ENCODE measurements around the gene CCDC69. TPM values are rescaled to one million over a fixed set of nuclear protein-coding genes. Genes with fewer than 3 reads are reported as not detected.
A peak's percentile ranks its signal among the peaks of the same experiment; 100 is the strongest.
"Not testable (repeated sequence)": the region's sequence is repeated elsewhere in the genome, so short reads cannot be mapped to it uniquely, and the experiment has no call there.

CCDC69 gene
- total RNA-seq, 4 donors from 2014 or later = 217 to 341 (median 285) TPM

GRCh38 chr5:151238303-151238741 is 14.4 kb upstream of the CCDC69 start:
- Histone ChIP-seq H3K27ac (replicated peaks in 1 of 4) (peak overlapping the region; percentile 81 to 85 (median 83)), H3K27me3 (no peaks in the 10 kb centered on the region), H3K36me3 (no peaks in the 10 kb centered on the region), H3K4me3 (peak overlapping the region; percentile 41 to 48 (median 44)), H3K4me1 (peaks cover 24 to 51% (median 44%) of the 10 kb centered on the region in 4 donors), H3K9me3 (no peaks in the 10 kb centered on the region)
- no peak for DNase-seq (ENCODE audit: extremely low spot score)
- intact Hi-C loops (cut with DNase I) = loop anchor here (2.0 to 5.0 kb wide), 2 partner anchors 71 to 112 kb away; no protein-coding TSS in a partner anchor
- TF ChIP-seq EP300 (IDR thresholded peaks at IDR 0.05) (no peak), POLR2AphosphoS5 (IDR thresholded peaks at IDR 0.05) (peak; percentile 44 to 50), CTCF (IDR thresholded peaks at IDR 0.05) (no peak), POLR2A (IDR thresholded peaks at IDR 0.05; ENCODE audit: low read depth) (no peak)
- WGBS = 31% methylated on average over 12 of the region's 14 CpGs

GRCh38 chr5:151237685-151238084 is 13.8 kb upstream of the CCDC69 start:
- H3K4me1 ChIP-seq = peaks cover 24 to 51% (median 44%) of the 10 kb centered on the region in 4 donors
- intact Hi-C loops (cut with DNase I) = loop anchor here (2.0 to 5.0 kb wide), 2 partner anchors 70 to 111 kb away; no protein-coding TSS in a partner anchor
- no peaks in the 10 kb centered on the region for H3K36me3 ChIP-seq
- no peak for DNase-seq (ENCODE audit: extremely low spot score)
- TF ChIP-seq POLR2A (IDR thresholded peaks at IDR 0.05; ENCODE audit: low read depth) = no peak
- TF ChIP-seq POLR2AphosphoS5 (IDR thresholded peaks at IDR 0.05) = no peak
- 68% methylated on average over 7 of the region's 7 CpGs for WGBS
- H3K27me3 ChIP-seq = no peaks in the 10 kb centered on the region
- H3K27ac ChIP-seq (replicated peaks in 1 of 4) = peak overlapping the region; percentile 81 to 85 (median 83)
- H3K4me3 ChIP-seq = peak overlapping the region in 3 of 4 donors; percentile 41 to 48 (median 42)
- no peaks in the 10 kb centered on the region for H3K9me3 ChIP-seq

GRCh38 chr5:151236888-151237287 is 13.0 kb upstream of the CCDC69 start:
- Histone ChIP-seq H3K4me1 (peaks cover 24 to 51% (median 44%) of the 10 kb centered on the region in 4 donors), H3K36me3 (no peaks in the 10 kb centered on the region), H3K9me3 (no peaks in the 10 kb centered on the region), H3K4me3 (no peak overlapping the region), H3K27me3 (no peaks in the 10 kb centered on the region), H3K27ac (replicated peaks in 1 of 4) (peak overlapping the region in 3 of 4 donors; percentile 81 to 85 (median 84))
- intact Hi-C loops (cut with DNase I) = loop anchor here (5.0 kb wide), 1 partner anchor 70 kb away; no protein-coding TSS in a partner anchor
- TF ChIP-seq POLR2A (IDR thresholded peaks at IDR 0.05; ENCODE audit: low read depth) (no peak), POLR2AphosphoS5 (IDR thresholded peaks at IDR 0.05) (no peak), EP300 (IDR thresholded peaks at IDR 0.05) (no peak), CTCF (IDR thresholded peaks at IDR 0.05) (no peak)
- WGBS = 89% methylated on average over 1 of the region's 1 CpG
- no peak for DNase-seq (ENCODE audit: extremely low spot score)

- H3K9me3 ChIP-seq; H3K27me3 ChIP-seq; DNase-seq (ENCODE audit: extremely low spot score); H3K36me3 ChIP-seq: not testable (repeated sequence)
- peaks cover 24 to 51% (median 44%) of the 10 kb centered on the region in 4 donors for H3K4me1 ChIP-seq
- WGBS = 86% methylated on average over 5 of the region's 6 CpGs
- H3K4me3 ChIP-seq = peak overlapping the region; percentile 6 to 31 (median 28)
- H3K27ac ChIP-seq (replicated peaks in 1 of 4) = peak overlapping the region; percentile 74 to 78 (median 76)
- intact Hi-C loops (cut with DNase I) = loop anchor here (5.0 kb wide), 1 partner anchor 68 kb away; no protein-coding TSS in a partner anchor
Measured at GRCh38 chr5:151235239-151235571, 11.3 kb upstream of the CCDC69 start.

GRCh38 chr5:151234476-151235238 is 10.8 kb upstream of the CCDC69 start:
- Histone ChIP-seq H3K27ac (replicated peaks in 1 of 4) (peak overlapping the region; percentile 74 to 78 (median 76)), H3K36me3 (no peaks in the 10 kb centered on the region), H3K9me3 (no peaks in the 10 kb centered on the region), H3K27me3 (no peaks in the 10 kb centered on the region), H3K4me3 (peak overlapping the region; percentile 6 to 31 (median 28)), H3K4me1 (peaks cover 24 to 47% (median 44%) of the 10 kb centered on the region in 4 donors)
- TF ChIP-seq POLR2AphosphoS5 (IDR thresholded peaks at IDR 0.05) (peak; percentile 76), EP300 (IDR thresholded peaks at IDR 0.05) (no peak), CTCF (IDR thresholded peaks at IDR 0.05) (peak in 1 of 3 experiments; percentile 5)
- intact Hi-C loops (cut with DNase I) = loop anchor here (5.0 kb wide), 1 partner anchor 67 kb away; no protein-coding TSS in a partner anchor
- peak; percentile 93 for DNase-seq (ENCODE audit: extremely low spot score)
- 19% methylated on average over 17 of the region's 17 CpGs for WGBS

Measured in esophagus muscularis mucosa (tissue), 4 donors.